ENCODE results near the gene ACTL8.

DNA sequence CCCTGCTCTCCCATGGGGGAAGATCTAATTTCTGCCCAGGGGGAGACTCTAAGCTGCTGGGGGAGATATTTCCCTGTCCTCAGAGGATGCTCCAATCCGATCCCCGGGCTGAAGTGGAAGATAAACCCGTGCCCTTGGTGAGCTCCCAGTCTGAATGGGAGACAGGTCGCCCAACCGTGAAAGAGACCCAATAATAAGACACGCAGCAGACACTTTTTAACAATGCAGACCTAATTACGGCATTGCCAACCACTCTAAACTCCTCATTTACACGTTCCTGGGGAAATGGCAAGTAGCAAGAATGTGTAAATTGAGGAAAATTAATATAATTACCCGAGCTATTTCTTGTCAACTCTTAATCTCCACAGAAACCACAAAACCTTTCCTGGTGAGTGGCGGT is 48.7 kb upstream of the ACTL8 start:
- TF ChIP-seq, protein P1, sequence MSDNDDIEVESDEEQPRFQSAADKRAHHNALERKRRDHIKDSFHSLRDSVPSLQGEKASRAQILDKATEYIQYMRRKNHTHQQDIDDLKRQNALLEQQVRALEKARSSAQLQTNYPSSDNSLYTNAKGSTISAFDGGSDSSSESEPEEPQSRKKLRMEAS (IDR thresholded peaks at IDR 0.05), result no peak
- TF ChIP-seq TAF1 (IDR thresholded peaks at IDR 0.05; ENCODE audit: low read depth) (no peak), TEAD4 (IDR thresholded peaks at IDR 0.05) (no peak), NFIC (IDR thresholded peaks at IDR 0.05) (no peak), CREB1 (IDR thresholded peaks at IDR 0.05; ENCODE audit: low read depth) (no peak), RAD21 (IDR thresholded peaks at IDR 0.05; ENCODE audit: low read depth) (no peak), EP300 (IDR thresholded peaks at IDR 0.05; ENCODE audit: borderline replicate concordance) (no peak), CEBPB (IDR thresholded peaks at IDR 0.05) (no peak), YY1 (IDR thresholded peaks at IDR 0.05; ENCODE audit: low read depth) (no peak), FOXM1 (IDR thresholded peaks at IDR 0.05; ENCODE audit: borderline replicate concordance, low read depth) (no peak)
- TF ChIP-seq, protein P2, sequence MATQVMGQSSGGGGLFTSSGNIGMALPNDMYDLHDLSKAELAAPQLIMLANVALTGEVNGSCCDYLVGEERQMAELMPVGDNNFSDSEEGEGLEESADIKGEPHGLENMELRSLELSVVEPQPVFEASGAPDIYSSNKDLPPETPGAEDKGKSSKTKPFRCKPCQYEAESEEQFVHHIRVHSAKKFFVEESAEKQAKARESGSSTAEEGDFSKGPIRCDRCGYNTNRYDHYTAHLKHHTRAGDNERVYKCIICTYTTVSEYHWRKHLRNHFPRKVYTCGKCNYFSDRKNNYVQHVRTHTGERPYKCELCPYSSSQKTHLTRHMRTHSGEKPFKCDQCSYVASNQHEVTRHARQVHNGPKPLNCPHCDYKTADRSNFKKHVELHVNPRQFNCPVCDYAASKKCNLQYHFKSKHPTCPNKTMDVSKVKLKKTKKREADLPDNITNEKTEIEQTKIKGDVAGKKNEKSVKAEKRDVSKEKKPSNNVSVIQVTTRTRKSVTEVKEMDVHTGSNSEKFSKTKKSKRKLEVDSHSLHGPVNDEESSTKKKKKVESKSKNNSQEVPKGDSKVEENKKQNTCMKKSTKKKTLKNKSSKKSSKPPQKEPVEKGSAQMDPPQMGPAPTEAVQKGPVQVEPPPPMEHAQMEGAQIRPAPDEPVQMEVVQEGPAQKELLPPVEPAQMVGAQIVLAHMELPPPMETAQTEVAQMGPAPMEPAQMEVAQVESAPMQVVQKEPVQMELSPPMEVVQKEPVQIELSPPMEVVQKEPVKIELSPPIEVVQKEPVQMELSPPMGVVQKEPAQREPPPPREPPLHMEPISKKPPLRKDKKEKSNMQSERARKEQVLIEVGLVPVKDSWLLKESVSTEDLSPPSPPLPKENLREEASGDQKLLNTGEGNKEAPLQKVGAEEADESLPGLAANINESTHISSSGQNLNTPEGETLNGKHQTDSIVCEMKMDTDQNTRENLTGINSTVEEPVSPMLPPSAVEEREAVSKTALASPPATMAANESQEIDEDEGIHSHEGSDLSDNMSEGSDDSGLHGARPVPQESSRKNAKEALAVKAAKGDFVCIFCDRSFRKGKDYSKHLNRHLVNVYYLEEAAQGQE (IDR thresholded peaks at IDR 0.05; ENCODE audit: low read depth), result no peak

Measured in Ishikawa (cell line).